Measurements from ENCODE around the gene PRKCQ.

Gene PRKCQ

DNA sequence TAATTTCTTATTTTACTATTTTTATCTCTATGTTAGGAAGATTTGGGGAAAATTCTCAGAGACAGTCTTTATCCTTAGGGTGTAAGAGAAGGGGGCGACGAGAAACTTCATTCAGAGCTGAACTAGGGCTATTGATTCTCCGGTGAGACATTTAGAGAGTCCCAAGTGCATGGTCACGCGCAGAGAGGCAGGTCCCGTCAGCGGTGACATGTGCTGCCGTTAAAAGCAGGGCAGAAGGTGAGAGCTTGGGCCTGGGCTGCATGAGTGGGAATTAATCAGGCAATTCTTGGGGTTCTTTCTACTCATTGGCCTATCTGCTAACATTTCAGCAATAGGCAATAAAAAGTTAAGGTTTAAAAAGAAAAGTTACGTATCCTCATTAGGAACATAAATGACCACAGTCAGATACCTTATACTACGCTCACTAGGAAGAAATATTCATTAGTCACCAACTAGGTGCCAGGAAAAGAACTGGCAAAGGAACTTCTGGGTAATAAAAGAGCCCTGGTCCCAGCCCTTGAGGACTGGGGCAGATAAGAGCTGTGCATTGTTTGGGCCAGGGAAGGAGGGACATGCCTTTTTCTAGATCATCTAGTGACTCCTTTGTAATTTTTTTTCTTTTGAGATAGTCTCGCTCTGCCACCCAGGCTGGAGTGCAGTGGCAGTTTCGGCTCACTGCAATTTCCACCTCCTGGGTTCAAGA, 21.2 kb downstream of the PRKCQ start:
- Histone ChIP-seq H3K4me2 (peak overlapping the region; percentile 31; the same call in 1 of the 2 replicates), H3K79me2 (ENCODE audit: insufficient read depth, low read depth) (no peaks in the 10 kb centered on the region), H3K9ac (no peak overlapping the region), H3K4me1 (ENCODE audit: low read depth, poor library complexity, severe bottlenecking) (peaks cover 13% of the 10 kb centered on the region), H4K20me1 (ENCODE audit: insufficient read depth) (no peaks in the 10 kb centered on the region), H3K27ac (no peak overlapping the region), H2AFZ (ENCODE audit: low read depth) (no peak overlapping the region), H3K36me3 (ENCODE audit: insufficient read depth) (no peaks in the 10 kb centered on the region), H3K4me3 (IDR thresholded peaks at IDR 0.05; ENCODE audit: insufficient read depth, low read depth, low read length) (no peak overlapping the region), H3K27me3 (ENCODE audit: insufficient read depth, low read depth) (no peaks in the 10 kb centered on the region)
- TF ChIP-seq, protein P1, sequence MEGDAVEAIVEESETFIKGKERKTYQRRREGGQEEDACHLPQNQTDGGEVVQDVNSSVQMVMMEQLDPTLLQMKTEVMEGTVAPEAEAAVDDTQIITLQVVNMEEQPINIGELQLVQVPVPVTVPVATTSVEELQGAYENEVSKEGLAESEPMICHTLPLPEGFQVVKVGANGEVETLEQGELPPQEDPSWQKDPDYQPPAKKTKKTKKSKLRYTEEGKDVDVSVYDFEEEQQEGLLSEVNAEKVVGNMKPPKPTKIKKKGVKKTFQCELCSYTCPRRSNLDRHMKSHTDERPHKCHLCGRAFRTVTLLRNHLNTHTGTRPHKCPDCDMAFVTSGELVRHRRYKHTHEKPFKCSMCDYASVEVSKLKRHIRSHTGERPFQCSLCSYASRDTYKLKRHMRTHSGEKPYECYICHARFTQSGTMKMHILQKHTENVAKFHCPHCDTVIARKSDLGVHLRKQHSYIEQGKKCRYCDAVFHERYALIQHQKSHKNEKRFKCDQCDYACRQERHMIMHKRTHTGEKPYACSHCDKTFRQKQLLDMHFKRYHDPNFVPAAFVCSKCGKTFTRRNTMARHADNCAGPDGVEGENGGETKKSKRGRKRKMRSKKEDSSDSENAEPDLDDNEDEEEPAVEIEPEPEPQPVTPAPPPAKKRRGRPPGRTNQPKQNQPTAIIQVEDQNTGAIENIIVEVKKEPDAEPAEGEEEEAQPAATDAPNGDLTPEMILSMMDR (conservative IDR thresholded peaks at IDR 0.05; ENCODE audit: low read depth, low read length) = no peak

DNA sequence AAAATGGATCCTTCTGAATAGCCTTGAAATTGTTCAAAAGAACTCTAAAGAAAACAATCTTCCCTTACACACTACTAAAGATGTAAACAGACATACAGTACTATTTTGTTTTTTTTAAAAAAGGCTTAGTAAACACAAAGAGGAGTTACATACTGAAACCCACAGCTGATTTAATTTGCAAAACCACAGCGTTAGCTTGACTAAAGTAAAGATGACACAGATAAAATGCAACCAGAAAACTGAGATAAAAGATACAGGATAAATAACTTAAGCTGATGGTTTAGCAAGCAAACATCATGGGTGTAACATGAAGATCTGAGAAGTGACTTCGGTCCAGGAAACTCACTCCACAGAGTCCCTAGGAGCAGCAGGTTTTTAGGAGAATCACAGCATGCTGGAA, 21.8 kb downstream of the PRKCQ start:
- Histone ChIP-seq H3K79me2 (ENCODE audit: insufficient read depth, low read depth) (no peaks in the 10 kb centered on the region), H2AFZ (ENCODE audit: low read depth) (no peak overlapping the region), H3K4me2 (peak overlapping the region; percentile 31), H3K27ac (no peak overlapping the region), H3K36me3 (ENCODE audit: insufficient read depth) (no peaks in the 10 kb centered on the region), H3K4me3 (IDR thresholded peaks at IDR 0.05; ENCODE audit: insufficient read depth, low read depth, low read length) (no peak overlapping the region), H3K4me1 (ENCODE audit: low read depth, poor library complexity, severe bottlenecking) (peaks cover 13% of the 10 kb centered on the region), H3K9ac (no peak overlapping the region), H3K27me3 (ENCODE audit: insufficient read depth, low read depth) (no peaks in the 10 kb centered on the region), H4K20me1 (ENCODE audit: insufficient read depth) (no peaks in the 10 kb centered on the region)
- TF ChIP-seq, protein P1 (conservative IDR thresholded peaks at IDR 0.05; ENCODE audit: low read depth, low read length) = no peak

DNA sequence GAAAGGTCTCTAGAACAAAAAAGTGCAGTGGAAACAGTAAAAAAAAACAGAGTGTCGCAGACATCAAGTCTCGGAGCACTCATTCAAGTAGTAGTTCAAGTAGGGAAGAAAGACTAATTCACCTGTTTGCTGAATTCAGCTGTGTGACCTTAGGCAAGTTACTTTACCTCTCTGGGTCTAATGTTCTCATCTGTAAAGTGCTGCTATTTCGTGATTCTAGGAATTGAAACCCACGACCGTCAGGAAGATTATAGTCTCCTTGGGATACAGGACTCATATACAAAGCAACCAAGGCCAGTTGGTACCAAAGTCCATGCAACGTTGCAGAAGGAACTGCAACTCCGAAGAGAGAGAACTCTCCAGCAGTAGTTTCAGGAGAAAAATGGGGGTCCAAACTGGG, 26.1 kb downstream of the PRKCQ start:
- Histone ChIP-seq H3K27me3 (ENCODE audit: insufficient read depth, low read depth) (no peaks in the 10 kb centered on the region), H3K4me2 (no peak overlapping the region), H3K4me3 (IDR thresholded peaks at IDR 0.05; ENCODE audit: insufficient read depth, low read depth, low read length) (no peak overlapping the region), H4K20me1 (ENCODE audit: insufficient read depth) (no peaks in the 10 kb centered on the region), H3K36me3 (ENCODE audit: insufficient read depth) (no peaks in the 10 kb centered on the region), H3K79me2 (ENCODE audit: insufficient read depth, low read depth) (no peaks in the 10 kb centered on the region), H3K4me1 (ENCODE audit: low read depth, poor library complexity, severe bottlenecking) (peaks cover 13% of the 10 kb centered on the region), H2AFZ (ENCODE audit: low read depth) (no peak overlapping the region), H3K9ac (no peak overlapping the region), H3K27ac (no peak overlapping the region)
- TF ChIP-seq, protein P1 (conservative IDR thresholded peaks at IDR 0.05; ENCODE audit: low read depth, low read length) = no peak

DNA sequence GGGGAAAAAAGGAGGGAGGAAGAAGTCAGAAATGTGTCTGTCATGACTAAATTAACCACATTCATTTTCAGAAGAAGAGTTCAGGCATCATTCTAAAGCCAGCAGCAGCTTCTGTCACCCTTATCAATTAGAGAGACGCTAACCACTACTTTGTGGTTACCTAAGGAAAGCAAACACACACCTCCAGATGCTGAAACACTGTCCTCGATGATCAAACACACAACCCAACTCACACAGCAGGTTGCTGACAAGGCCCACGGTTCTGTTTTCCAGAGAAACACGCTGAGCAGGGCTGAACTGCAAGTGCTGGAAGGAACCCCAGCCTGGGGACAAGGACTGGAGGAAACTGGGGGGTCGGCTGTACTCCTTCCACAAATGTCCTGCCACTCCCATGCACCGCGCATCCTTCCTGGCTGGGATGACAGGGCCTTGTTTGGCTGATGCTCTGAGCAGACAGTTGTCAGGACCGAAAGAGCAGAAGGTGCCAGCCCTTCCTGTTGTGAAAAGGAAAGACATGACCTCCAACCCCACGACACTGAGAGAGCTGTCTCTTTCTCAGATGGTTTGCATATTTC, 36.6 kb downstream of the PRKCQ start:
- H2AFZ ChIP-seq (ENCODE audit: low read depth) = peak overlapping the region; percentile 72
- H3K79me2 ChIP-seq (ENCODE audit: insufficient read depth, low read depth) = no peaks in the 10 kb centered on the region
- no peaks in the 10 kb centered on the region for H4K20me1 ChIP-seq (ENCODE audit: insufficient read depth)
- peaks cover 33% of the 10 kb centered on the region for H3K4me1 ChIP-seq (ENCODE audit: low read depth, poor library complexity, severe bottlenecking)
- H3K27me3 ChIP-seq (ENCODE audit: insufficient read depth, low read depth) = no peaks in the 10 kb centered on the region
- peak overlapping the region; percentile 89 for H3K27ac ChIP-seq
- peak overlapping the region; percentile 50 for H3K4me3 ChIP-seq (IDR thresholded peaks at IDR 0.05; ENCODE audit: insufficient read depth, low read depth, low read length)
- peak overlapping the region; percentile 78 for H3K9ac ChIP-seq
- TF ChIP-seq, protein P1 (conservative IDR thresholded peaks at IDR 0.05; ENCODE audit: low read depth, low read length) = no peak
- H3K4me2 ChIP-seq = peak overlapping the region; percentile 93
- H3K36me3 ChIP-seq (ENCODE audit: insufficient read depth) = no peaks in the 10 kb centered on the region
